ENCODE measurements around the gene DGKA. TPM values are rescaled to one million over a fixed set of nuclear protein-coding genes. Genes with fewer than 3 reads are reported as not detected.
A peak's percentile ranks its signal among the peaks of the same experiment; 100 is the strongest.

The DGKA gene
- total and polyA plus RNA-seq, 4 donors: 41.4 to 86.5 (median 79.8) TPM

- H3K4me3 ChIP-seq (ENCODE audit: low read length in 2 of 2): peak overlapping the region; percentile 67 to 92
- DNase-seq (peak; percentile 92 to 94), ATAC-seq (ENCODE audit: low FRiP score) (peak; percentile 92)
- peak overlapping the region; percentile 34 to 98 for H3K27ac ChIP-seq (ENCODE audit: low read depth in 1 of 2, low read length in 2 of 2)
- peaks cover 0 to 2% of the 10 kb centered on the region in 2 donors for H3K36me3 ChIP-seq (ENCODE audit: control insufficient read depth in 1 of 2, insufficient read depth in 2 of 2, low read length in 1 of 2)
- intact Hi-C loops (cut with DNase I): loop anchor here (2.0 to 5.0 kb wide), 3 partner anchors 80 to 100 kb away; partner anchors contain the start of gene DNAJC14 (in 1 of the 2)
- H3K9me3 ChIP-seq (ENCODE audit: control insufficient read depth, low read length): no peaks in the 10 kb centered on the region
- peaks cover 0 to 3% of the 10 kb centered on the region in 2 donors for H3K4me1 ChIP-seq (ENCODE audit: control insufficient read depth in 1 of 2, insufficient read depth in 2 of 2, low read length in 2 of 2)
- no peaks in the 10 kb centered on the region for H3K27me3 ChIP-seq (ENCODE audit: control insufficient read depth in 1 of 2, insufficient read depth in 2 of 2, low read length in 1 of 2)
- 0% methylated on average over 42 of the region's 42 CpGs for WGBS, 2 donors
These were observed 4.0 kb upstream of the DGKA start for GRCh38 chr12:55926738-55927587.

GRCh38 chr12:55927588-55928502 is 3.1 kb upstream of the DGKA start, which contains the start of gene PYM1:
Gene PYM1 (minus strand): TSS chr12:55927894. CDS start chr12:55927761, 133 bp downstream.
- H3K27ac ChIP-seq (ENCODE audit: low read depth in 1 of 2, low read length in 2 of 2): peak within 1 kb of the TSS; percentile 34 to 98
- peak; percentile 81 for ATAC-seq (ENCODE audit: low FRiP score)
- intact Hi-C loops (cut with DNase I): loop anchor here (2.0 to 5.0 kb wide), 3 partner anchors 81 to 101 kb away; partner anchors contain the start of gene DNAJC14 (in 1 of the 2)

GRCh38 chr12:55929306-55929791 is 1.6 kb upstream of the DGKA start:
- no peaks in the 10 kb centered on the region for H3K27me3 ChIP-seq (ENCODE audit: control insufficient read depth in 1 of 2, insufficient read depth in 2 of 2, low read length in 1 of 2)
- H3K4me1 ChIP-seq (ENCODE audit: control insufficient read depth in 1 of 2, insufficient read depth in 2 of 2, low read length in 2 of 2): peaks cover 2 to 4% of the 10 kb centered on the region in 2 donors
- H3K4me3 ChIP-seq (ENCODE audit: low read length in 2 of 2): no peak overlapping the region
- DNase-seq: peak in 1 of 2 donors; percentile 55
- 69 to 74% methylated on average over 8 of the region's 8 CpGs for WGBS, 2 donors
- H3K9me3 ChIP-seq (ENCODE audit: control insufficient read depth, low read length): no peaks in the 10 kb centered on the region
- intact Hi-C loops (cut with DNase I): loop anchor here (5.0 kb wide), 2 partner anchors 82 to 102 kb away; partner anchors contain the start of gene DNAJC14 (in 1 of the 2)
- H3K36me3 ChIP-seq (ENCODE audit: control insufficient read depth in 1 of 2, insufficient read depth in 2 of 2, low read length in 1 of 2): no peaks in the 10 kb centered on the region
- no peak for ATAC-seq (ENCODE audit: low FRiP score)
- no peak overlapping the region for H3K27ac ChIP-seq (ENCODE audit: low read depth in 1 of 2, low read length in 2 of 2)

More at GRCh38 chr12:55927588-55928502, 3.1 kb upstream of the DGKA start, which contains the start of gene PYM1:
- peak; percentile 88 to 90 for DNase-seq
- peaks cover 0 to 2% of the 10 kb centered on the region in 2 donors for H3K4me1 ChIP-seq (ENCODE audit: control insufficient read depth in 1 of 2, insufficient read depth in 2 of 2, low read length in 2 of 2)
- no peaks in the 10 kb centered on the region for H3K27me3 ChIP-seq (ENCODE audit: control insufficient read depth in 1 of 2, insufficient read depth in 2 of 2, low read length in 1 of 2)
- no peaks in the 10 kb centered on the region for H3K9me3 ChIP-seq (ENCODE audit: control insufficient read depth, low read length)
- no peaks in the 10 kb centered on the region for H3K36me3 ChIP-seq (ENCODE audit: control insufficient read depth in 1 of 2, insufficient read depth in 2 of 2, low read length in 1 of 2)
- 4 to 6% methylated on average over 46 to 49 of the region's 49 CpGs for WGBS, 2 donors
- peak within 1 kb of the TSS; percentile 67 to 92 for H3K4me3 ChIP-seq (ENCODE audit: low read length in 2 of 2)

GRCh38 chr12:55931317-55931779 is 386 bp downstream of the DGKA start:
- DNase-seq (no peak), ATAC-seq (ENCODE audit: low FRiP score) (no peak)
- Histone ChIP-seq H3K4me3 (ENCODE audit: low read length in 2 of 2) (peak overlapping the region; percentile 83 to 95), H3K4me1 (ENCODE audit: control insufficient read depth in 1 of 2, insufficient read depth in 2 of 2, low read length in 2 of 2) (peaks cover 2 to 4% of the 10 kb centered on the region in 2 donors), H3K36me3 (ENCODE audit: control insufficient read depth in 1 of 2, insufficient read depth in 2 of 2, low read length in 1 of 2) (no peaks in the 10 kb centered on the region), H3K27me3 (ENCODE audit: control insufficient read depth in 1 of 2, insufficient read depth in 2 of 2, low read length in 1 of 2) (no peaks in the 10 kb centered on the region), H3K9me3 (ENCODE audit: control insufficient read depth, low read length) (no peaks in the 10 kb centered on the region), H3K27ac (ENCODE audit: low read depth in 1 of 2, low read length in 2 of 2) (peak overlapping the region in 1 of 2 donors; percentile 92)
- 5 to 6% methylated on average over 10 of the region's 10 CpGs for WGBS, 2 donors
- intact Hi-C loops (cut with DNase I): loop anchor here in 1 of 2 donors (5.0 kb wide), 1 partner anchor 41 kb away; the partner anchor contains the start of gene RAB5B

GRCh38 chr12:55931780-55932550 is 1.0 kb downstream of the DGKA start:
- WGBS, 2 donors: 1% methylated on average over 59 to 60 of the region's 60 CpGs
- DNase-seq (peak; percentile 76 to 89), ATAC-seq (ENCODE audit: low FRiP score) (peak; percentile 77)
- H3K4me1 ChIP-seq (ENCODE audit: control insufficient read depth in 1 of 2, insufficient read depth in 2 of 2, low read length in 2 of 2): peaks cover 2 to 4% of the 10 kb centered on the region in 2 donors
- H3K36me3 ChIP-seq (ENCODE audit: control insufficient read depth in 1 of 2, insufficient read depth in 2 of 2, low read length in 1 of 2): no peaks in the 10 kb centered on the region
- H3K27ac ChIP-seq (ENCODE audit: low read depth in 1 of 2, low read length in 2 of 2): peak overlapping the region in 1 of 2 donors; percentile 92
- H3K27me3 ChIP-seq (ENCODE audit: control insufficient read depth in 1 of 2, insufficient read depth in 2 of 2, low read length in 1 of 2): no peaks in the 10 kb centered on the region
- no peaks in the 10 kb centered on the region for H3K9me3 ChIP-seq (ENCODE audit: control insufficient read depth, low read length)
- intact Hi-C loops (cut with DNase I): loop anchor here in 1 of 2 donors (5.0 kb wide), 1 partner anchor 40 kb away; the partner anchor contains the start of gene RAB5B
- H3K4me3 ChIP-seq (ENCODE audit: low read length in 2 of 2): peak overlapping the region; percentile 83 to 95

- Histone ChIP-seq H3K4me3 (ENCODE audit: low read length in 2 of 2) (peak overlapping the region; percentile 83 to 95), H3K27me3 (ENCODE audit: control insufficient read depth in 1 of 2, insufficient read depth in 2 of 2, low read length in 1 of 2) (no peaks in the 10 kb centered on the region), H3K9me3 (ENCODE audit: control insufficient read depth, low read length) (no peaks in the 10 kb centered on the region), H3K4me1 (ENCODE audit: control insufficient read depth in 1 of 2, insufficient read depth in 2 of 2, low read length in 2 of 2) (peaks cover 2 to 4% of the 10 kb centered on the region in 2 donors), H3K27ac (ENCODE audit: low read depth in 1 of 2, low read length in 2 of 2) (no peak overlapping the region), H3K36me3 (ENCODE audit: control insufficient read depth in 1 of 2, insufficient read depth in 2 of 2, low read length in 1 of 2) (no peaks in the 10 kb centered on the region)
- intact Hi-C loops (cut with DNase I): loop anchor here in 1 of 2 donors (5.0 kb wide), 1 partner anchor 40 kb away; the partner anchor contains the start of gene RAB5B
- DNase-seq (no peak), ATAC-seq (ENCODE audit: low FRiP score) (no peak)
- 0 to 1% methylated on average over 4 of the region's 4 CpGs for WGBS, 2 donors
These were observed 1.6 kb downstream of the DGKA start for GRCh38 chr12:55932551-55932910.

- intact Hi-C loops (cut with DNase I): loop anchor here in 1 of 2 donors (5.0 kb wide), 1 partner anchor 39 kb away; the partner anchor contains the start of gene RAB5B
- no peaks in the 10 kb centered on the region for H3K27me3 ChIP-seq (ENCODE audit: control insufficient read depth in 1 of 2, insufficient read depth in 2 of 2, low read length in 1 of 2)
- no peaks in the 10 kb centered on the region for H3K9me3 ChIP-seq (ENCODE audit: control insufficient read depth, low read length)
- no peak overlapping the region for H3K4me3 ChIP-seq (ENCODE audit: low read length in 2 of 2)
- no peak for ATAC-seq (ENCODE audit: low FRiP score)
- peaks cover 2 to 4% of the 10 kb centered on the region in 2 donors for H3K4me1 ChIP-seq (ENCODE audit: control insufficient read depth in 1 of 2, insufficient read depth in 2 of 2, low read length in 2 of 2)
- no peaks in the 10 kb centered on the region for H3K36me3 ChIP-seq (ENCODE audit: control insufficient read depth in 1 of 2, insufficient read depth in 2 of 2, low read length in 1 of 2)
- no peak overlapping the region for H3K27ac ChIP-seq (ENCODE audit: low read depth in 1 of 2, low read length in 2 of 2)
- 37 to 40% methylated on average over 7 of the region's 7 CpGs for WGBS, 2 donors
- peak in 1 of 2 donors; percentile 65 for DNase-seq
These were observed 2.3 kb downstream of the DGKA start for GRCh38 chr12:55933169-55933798.

Measured in aorta (tissue), 5 donors.